ENCODE data around the gene KIF1B.
"Not testable (repeated sequence)": the region's sequence is repeated elsewhere in the genome, so short reads cannot be mapped to it uniquely, and the experiment has no call there.

The KIF1B gene

GRCh38 chr1:10387677-10388386, 177.5 kb downstream of the KIF1B start:
- peak; percentile 37 for DNase-seq (ENCODE audit: low spot score)

GRCh38 chr1:10388387-10388715, 178.0 kb downstream of the KIF1B start:
- DNase-seq (ENCODE audit: low spot score), result no peak

- no peak for DNase-seq (ENCODE audit: low spot score)
Measured at GRCh38 chr1:10389271-10389973, 179.1 kb downstream of the KIF1B start.

- no peak for DNase-seq (ENCODE audit: low spot score)
Measured at GRCh38 chr1:10396870-10397269, 186.5 kb downstream of the KIF1B start.

GRCh38 chr1:10398278-10398733, 187.9 kb downstream of the KIF1B start:
- no peak for DNase-seq (ENCODE audit: low spot score)

GRCh38 chr1:10398734-10399443, 188.5 kb downstream of the KIF1B start, which contains the start of gene PGD:
Gene PGD (plus strand): TSS chr1:10399064. CDS start chr1:10399118, 54 bp downstream.
- DNase-seq (ENCODE audit: low spot score), result peak; percentile 98

- DNase-seq (ENCODE audit: low spot score), result peak; percentile 44
Measured at GRCh38 chr1:10399444-10399941, 189.1 kb downstream of the KIF1B start.

- DNase-seq (ENCODE audit: low spot score), result no peak
Measured at GRCh38 chr1:10400013-10400412, 189.6 kb downstream of the KIF1B start.

- DNase-seq (ENCODE audit: low spot score), result no peak
Measured at GRCh38 chr1:10401281-10401680, 190.9 kb downstream of the KIF1B start.

- DNase-seq (ENCODE audit: low spot score), result no peak
Measured at GRCh38 chr1:10402729-10403274, 192.4 kb downstream of the KIF1B start.

GRCh38 chr1:10407201-10407600, 196.8 kb downstream of the KIF1B start:
- DNase-seq (ENCODE audit: low spot score), result no peak

GRCh38 chr1:10415211-10415930, 205.0 kb downstream of the KIF1B start:
- DNase-seq (ENCODE audit: low spot score), result no peak

GRCh38 chr1:10415967-10416366, 205.6 kb downstream of the KIF1B start:
- not testable (repeated sequence) for DNase-seq (ENCODE audit: low spot score)

- not testable (repeated sequence) for DNase-seq (ENCODE audit: low spot score)
Measured at GRCh38 chr1:10418741-10419140, 208.4 kb downstream of the KIF1B start.

- DNase-seq (ENCODE audit: low spot score), result no peak
Measured at GRCh38 chr1:10419351-10419750, 209.0 kb downstream of the KIF1B start.

- DNase-seq (ENCODE audit: low spot score), result no peak
Measured at GRCh38 chr1:10421637-10422036, 211.3 kb downstream of the KIF1B start.

- no peak for DNase-seq (ENCODE audit: low spot score)
Measured at GRCh38 chr1:10424034-10424433, 213.7 kb downstream of the KIF1B start.

- no peak for DNase-seq (ENCODE audit: low spot score)
Measured at GRCh38 chr1:10424651-10425050, 214.3 kb downstream of the KIF1B start.

- not testable (repeated sequence) for DNase-seq (ENCODE audit: low spot score)
Measured at GRCh38 chr1:10425826-10426534, 215.6 kb downstream of the KIF1B start.

GRCh38 chr1:10426535-10426848, 216.1 kb downstream of the KIF1B start:
- DNase-seq (ENCODE audit: low spot score), result not testable (repeated sequence)

GRCh38 chr1:10428984-10429383, 218.6 kb downstream of the KIF1B start:
- no peak for DNase-seq (ENCODE audit: low spot score)
